ENCODE measurements around the gene IQCF5.
"Not testable (repeated sequence)": the region's sequence is repeated elsewhere in the genome, so short reads cannot be mapped to it uniquely, and the experiment has no call there.

The IQCF5 gene

DNA sequence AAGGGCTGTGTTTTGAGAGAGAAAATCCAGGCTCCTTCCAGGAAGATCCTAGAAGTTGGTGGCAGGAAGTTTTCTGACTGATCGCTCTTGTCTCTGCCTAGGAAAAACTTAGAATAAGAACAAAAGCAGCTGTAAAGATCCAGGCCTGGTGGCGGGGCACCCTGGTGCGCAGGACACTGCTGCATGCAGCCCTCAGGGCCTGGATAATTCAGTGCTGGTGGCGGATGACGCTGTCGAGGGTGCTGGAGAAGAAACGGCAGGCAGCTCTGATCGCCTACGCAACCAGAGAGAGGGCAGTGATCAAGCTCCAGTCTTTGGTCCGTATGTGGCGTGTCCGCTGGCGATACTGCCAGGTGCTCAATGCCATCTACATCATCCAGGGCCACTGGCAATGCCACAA, 12.5 kb downstream of the IQCF5 start:
- no peak for DNase-seq

GRCh38 chr3:51860703-51861665, 14.4 kb downstream of the IQCF5 start, which contains the start of gene IQCF2:
TSS of gene IQCF2 (plus strand) at chr3:51861615. CDS start at chr3:51861667, 52 bp downstream.
- DNase-seq = no peak

DNA sequence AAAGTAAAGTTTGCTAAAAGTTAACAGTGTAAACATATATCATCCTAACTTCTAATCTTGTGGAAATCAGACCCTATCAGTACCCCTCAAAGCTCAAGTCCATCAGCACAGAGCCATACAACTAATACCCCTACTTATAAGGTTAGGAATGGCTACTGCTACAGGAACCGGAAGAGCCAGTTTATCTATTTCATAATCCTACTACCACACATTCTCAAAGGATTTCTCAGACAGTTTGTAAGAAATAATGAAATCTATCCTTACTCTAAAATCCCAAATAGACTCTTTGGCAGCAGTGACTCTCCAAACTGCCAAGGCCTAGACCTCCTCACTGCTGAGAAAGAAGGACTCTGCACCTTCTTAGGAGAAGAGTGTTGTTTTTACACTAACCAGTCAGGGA, 20.0 kb downstream of the IQCF5 start:
- not testable (repeated sequence) for DNase-seq

- no peak for DNase-seq
Measured at GRCh38 chr3:51845129-51845528, 30.3 kb downstream of the IQCF5 start.

GRCh38 chr3:51836606-51837005, 38.8 kb downstream of the IQCF5 start:
- DNase-seq = no peak

- no peak for DNase-seq
Measured at GRCh38 chr3:51830836-51831385, 44.5 kb downstream of the IQCF5 start.

DNA sequence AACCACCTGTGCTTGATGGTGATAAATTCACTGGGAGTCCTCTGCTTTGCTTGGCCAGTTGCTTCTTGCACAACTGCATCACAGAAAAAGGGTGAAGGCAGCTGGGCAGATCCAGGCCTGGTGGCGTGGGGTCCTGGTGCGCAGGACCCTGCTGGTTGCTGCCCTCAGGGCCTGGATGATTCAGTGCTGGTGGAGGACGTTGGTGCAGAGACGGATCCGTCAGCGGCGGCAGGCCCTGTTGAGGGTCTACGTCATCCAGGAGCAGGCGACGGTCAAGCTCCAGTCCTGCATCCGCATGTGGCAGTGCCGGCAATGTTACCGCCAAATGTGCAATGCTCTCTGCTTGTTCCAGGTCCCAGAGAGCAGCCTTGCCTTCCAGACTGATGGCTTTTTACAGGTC, 45.1 kb downstream of the IQCF5 start:
- no peak for DNase-seq

DNA sequence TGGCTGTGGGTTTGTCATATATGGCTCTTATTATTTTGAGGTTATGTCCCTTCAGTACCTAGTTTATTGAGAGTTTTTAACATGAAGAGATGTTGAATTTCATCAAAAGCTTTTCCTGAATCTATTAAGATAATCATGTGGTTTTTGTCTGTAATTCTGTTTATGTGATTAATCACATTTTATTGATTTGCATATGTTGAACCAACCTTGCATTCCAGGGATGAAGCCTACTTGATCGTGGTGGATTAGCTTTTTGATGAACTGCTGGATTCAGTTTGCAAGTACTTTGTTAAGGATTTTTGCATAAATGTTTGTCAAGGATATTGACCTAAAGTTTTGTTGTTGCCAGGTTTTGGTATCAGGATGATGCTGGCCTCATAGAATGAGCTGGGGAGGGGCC, 47.1 kb downstream of the IQCF5 start:
- no peak for DNase-seq

All from NCI-H526 treated with DMSO at 0.1 percent for 48 hours (cell line).